Erythroblast (primary cell): Measurements from ENCODE around the gene KIRREL3.

Source experiments
- DNase-seq, 2 experiments: peaks; one replicate each; lab custom pipeline; 2025; lab: John Stamatoyannopoulos, UW
- GATA1 ChIP-seq: IDR thresholded peaks from 2 replicates; pipeline ENCODE4 v1.6.1; 2011; ENCODE audit warnings: low read depth, mild to moderate bottlenecking, control low read depth, low read length, moderate library complexity
- POLR2A ChIP-seq: IDR thresholded peaks from 2 replicates; pipeline ENCODE4 v1.6.1; 2011; ENCODE audit warnings: mild to moderate bottlenecking, low read length

KIRREL3 gene

DNA sequence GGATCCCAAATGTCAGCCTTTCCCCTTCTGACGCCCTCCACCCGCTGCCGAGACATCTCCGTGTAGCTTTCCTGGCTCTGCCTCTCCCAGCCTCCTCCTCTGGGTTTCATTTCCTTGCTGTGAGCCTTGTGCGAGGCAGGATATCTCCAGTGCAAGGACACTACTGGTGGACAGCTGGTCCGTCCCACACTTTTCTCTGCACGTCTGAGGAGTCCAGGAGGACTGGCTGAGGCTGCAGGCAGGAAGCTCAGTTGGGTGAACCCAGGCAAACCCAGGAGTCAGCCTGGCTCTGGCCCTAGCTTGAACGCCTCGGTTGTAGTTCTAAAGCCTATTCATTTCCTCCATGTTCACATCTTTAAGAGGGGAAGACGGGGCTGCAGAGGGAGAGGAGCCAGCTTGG is 499.6 kb downstream of the KIRREL3 start:
- no peak for TF ChIP-seq GATA1
- no peak for TF ChIP-seq POLR2A
- no peak for DNase-seq

DNA sequence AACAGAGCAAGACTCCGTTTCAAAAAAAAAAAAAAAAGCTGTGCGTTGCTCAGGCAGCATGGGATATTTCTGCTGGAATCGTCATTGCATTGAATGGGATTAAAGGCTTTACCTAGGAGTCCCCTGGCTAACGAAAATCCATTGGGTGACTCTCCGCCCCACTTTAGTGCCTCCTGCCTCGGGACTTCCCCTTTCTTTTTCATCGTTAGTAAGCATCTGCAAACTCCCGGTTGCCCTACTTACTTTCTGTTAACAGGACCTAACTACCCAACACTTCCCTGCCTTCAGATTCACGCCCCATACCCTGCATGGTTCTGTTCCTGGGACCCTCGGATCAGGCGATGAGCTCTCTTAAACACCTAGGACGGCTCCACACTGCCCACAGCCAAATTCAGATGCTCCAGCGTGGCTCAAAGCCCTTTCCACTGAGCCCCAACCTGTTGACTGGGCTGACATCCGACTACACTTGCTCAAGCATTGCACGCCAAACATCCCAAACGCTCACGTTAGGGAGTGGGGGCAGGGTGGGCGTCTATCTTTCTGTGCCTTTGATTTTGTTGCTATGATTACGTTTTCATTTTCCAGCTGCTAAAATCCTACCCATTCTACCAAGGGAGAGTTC is 501.3 kb downstream of the KIRREL3 start:
- no peak for DNase-seq
- TF ChIP-seq GATA1, result no peak
- no peak for TF ChIP-seq POLR2A

DNA sequence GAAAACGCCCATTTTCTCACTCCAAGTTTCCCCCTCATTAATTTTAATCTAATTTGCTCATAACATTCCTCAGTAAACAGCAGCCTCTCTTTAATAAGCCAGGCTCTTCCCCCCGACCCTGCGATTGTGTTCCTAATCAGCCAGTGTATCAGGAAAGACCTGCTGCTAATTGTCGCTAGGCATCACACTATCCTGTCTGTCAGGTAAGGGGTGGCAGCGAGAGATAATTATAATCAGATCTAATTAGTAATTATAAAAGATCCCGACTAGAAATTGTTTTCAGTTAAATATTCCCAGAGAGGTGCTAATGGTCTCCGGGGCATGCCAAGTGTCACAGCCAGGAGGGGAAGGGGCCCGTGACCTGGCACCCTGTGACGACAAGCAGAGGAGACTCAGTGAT is 502.3 kb downstream of the KIRREL3 start:
- no peak for TF ChIP-seq GATA1
- TF ChIP-seq POLR2A, result no peak
- no peak for DNase-seq

DNA sequence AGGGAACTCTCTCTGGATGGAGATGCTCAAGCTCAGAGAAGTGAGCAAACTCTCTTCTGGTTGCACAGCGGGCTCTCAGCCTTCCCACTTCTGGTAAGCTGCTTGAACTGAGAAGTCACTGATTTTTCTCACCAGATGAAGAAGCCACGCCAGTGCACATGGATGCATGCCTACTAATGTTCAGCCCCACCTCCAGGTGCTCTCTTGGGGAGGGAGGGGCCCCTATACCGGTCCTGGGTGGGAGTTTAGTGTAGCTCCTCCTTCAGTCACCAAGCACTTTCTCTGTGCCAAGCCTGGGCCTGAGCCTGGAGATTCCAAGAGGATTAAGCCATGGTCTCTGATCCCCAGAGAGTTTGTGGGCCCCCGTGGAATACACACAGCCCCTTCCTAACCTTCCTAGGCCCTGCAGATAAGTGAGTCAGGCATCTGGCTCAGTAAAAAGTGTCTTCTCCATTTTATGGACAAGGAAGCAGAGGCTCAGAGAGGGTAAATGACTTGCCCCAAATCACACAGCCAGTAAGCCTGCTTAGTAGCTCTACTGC is 502.9 kb downstream of the KIRREL3 start:
- no peak for TF ChIP-seq POLR2A
- TF ChIP-seq GATA1, result no peak
- no peak for DNase-seq

DNA sequence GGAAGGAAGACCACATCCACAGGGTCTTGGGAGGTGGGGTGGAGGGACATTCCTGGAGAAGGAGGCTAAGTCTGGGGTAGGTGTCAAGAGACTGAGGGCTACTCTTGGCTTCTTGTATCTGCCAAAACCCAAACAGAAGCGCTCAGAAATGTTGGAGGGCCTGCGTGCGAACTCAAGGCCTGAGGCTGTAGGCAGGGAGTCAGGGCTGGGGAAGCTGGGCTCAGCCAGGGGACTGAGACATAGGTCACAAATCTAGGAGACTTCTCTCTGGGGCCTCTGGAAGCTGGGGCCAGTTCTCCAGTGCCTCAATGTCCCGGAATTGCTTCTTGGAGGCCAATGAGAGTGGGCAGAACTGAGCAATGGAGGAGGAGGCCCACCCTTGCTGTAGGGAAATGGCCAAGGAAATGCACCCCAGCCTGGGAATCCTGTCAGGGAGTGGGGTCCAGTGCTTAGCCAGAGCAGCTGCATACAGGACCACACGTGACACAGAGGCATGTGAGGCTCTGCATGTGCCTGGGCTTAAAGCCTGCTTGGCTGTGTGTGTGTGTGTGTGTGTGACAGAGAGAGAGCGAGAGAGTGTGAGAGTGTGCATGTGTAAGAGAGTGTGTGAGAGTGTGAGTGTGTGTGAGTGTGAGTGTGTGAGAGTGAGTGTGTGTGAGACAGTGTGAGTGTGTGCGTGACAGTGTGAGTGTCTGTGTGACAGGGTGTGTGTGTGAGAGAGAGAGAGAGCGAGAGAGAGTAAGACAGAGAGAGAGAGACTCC is 503.8 kb downstream of the KIRREL3 start:
- no peak for DNase-seq
- no peak for TF ChIP-seq POLR2A
- TF ChIP-seq GATA1, result no peak

DNA sequence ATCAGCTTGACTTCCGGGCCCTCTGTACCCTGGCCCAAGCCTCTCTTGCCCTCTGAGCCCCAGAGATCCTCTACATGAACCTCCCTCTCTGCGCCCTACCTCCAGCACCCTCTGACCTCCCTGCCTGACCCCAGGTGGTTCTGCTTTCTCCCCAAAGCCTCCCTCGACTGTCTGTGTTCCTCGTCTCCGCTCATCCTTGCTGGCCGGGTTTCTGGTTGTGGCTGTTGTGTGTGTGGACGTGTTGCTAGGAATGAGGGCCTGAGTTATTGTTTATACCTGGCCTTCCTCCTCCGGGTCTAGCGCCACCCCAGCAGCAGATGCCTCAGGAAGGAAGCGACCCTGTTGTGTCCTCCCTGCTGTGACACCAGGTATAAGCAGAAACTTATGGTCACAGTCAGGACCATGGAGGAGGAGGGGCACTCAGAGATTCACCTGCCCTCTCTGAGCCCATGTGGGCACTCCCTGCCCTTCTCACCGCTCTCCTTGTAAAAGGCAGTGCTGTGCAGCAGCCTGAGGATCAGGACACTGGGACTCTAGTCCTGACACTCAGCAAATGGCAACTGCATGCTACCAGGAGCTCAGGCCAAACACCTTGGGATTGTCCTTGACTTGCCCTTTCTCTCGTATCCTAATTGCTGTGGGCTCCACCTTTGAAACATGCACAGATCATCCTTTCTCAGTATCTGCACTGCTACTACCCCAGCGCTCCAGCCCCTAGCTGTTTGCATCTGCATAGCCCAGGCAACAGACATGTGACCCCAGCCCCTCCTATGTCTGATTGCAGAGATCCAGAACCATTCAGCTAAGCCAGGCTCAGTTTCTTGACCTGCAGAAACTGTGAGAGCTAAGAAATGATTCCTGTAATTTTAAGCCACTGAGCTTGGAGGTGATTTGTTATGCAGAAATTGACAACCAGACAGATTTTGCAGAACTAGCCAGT is 505.0 kb downstream of the KIRREL3 start:
- no peak for TF ChIP-seq GATA1
- no peak for TF ChIP-seq POLR2A
- no peak for DNase-seq

DNA sequence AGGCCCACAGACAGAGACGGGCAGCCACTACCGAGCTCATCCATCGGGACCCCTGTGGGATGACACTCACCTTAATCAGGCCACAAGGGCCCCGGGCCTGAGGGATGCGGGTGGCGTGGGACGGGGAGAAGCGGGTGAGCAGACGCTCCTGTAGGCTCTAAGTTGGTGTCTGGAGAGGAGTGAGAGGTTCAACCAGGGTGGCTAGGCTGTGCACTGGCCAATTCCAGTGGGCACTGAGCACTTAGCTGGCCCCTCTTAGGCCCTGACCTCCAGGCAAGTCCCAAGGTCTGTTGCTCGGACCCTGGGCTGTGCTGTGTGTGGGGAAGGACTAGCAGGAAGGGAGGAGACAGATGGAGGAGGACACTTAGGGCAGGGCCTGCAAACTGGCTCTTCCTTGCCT is 505.7 kb downstream of the KIRREL3 start:
- DNase-seq, result no peak
- no peak for TF ChIP-seq GATA1
- TF ChIP-seq POLR2A, result no peak

DNA sequence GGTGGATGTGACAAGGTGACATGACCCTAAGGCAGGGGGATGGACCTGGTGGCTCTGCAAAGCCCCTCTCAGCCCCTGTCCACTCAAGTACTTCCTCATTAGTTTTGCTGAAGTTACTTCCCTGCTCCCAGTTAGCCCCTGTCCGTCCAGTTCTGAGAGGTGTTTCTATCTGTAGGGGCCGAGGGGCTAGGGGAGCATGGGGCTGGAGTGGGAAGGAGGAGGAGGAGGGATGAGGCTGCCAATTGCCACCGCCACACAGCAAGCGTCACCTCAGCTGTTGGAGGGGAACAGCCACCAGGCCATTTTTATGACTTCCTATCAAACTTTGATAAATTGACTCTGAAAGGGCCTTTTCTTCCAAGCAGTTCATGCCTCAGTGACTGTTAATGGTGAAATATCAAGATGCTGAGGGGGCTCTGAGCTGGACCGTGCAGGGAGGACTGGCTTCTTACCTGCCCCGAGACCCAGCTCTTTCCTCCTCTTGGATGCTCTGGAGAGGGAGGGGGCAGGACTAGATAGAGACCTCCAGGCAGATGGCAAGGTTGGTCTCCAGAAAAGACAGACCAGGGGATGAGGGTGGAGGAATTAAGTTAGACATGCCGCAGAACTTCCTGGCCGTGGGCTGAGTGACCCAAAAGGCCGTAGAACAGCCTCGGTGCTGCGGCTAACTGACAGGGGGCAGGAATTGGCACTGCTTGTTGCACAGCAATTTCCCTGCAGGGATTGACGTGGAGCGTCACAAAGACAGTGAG is 508.1 kb downstream of the KIRREL3 start:
- no peak for DNase-seq
- TF ChIP-seq GATA1, result no peak
- TF ChIP-seq POLR2A, result no peak

DNA sequence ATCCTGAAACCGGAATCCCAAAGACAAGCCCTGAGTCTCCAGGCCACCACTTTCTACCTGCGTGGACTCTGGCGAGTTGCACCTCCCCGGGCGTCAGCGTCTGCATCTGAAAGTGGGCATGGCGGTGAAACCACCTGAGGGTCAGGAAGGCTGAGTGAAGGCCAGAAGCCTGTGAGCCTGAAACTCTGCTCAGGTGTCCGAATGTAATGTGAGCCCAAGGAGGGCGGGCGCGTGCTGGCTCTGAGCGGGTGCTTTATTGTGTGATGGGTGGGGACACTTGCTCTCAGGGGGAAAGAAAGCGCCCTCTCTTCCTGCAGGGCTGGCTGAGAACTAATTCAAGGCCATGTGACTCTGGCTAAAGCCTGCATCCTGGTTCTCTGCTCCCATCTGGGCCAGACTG is 509.5 kb downstream of the KIRREL3 start:
- DNase-seq, result no peak
- no peak for TF ChIP-seq GATA1

DNA sequence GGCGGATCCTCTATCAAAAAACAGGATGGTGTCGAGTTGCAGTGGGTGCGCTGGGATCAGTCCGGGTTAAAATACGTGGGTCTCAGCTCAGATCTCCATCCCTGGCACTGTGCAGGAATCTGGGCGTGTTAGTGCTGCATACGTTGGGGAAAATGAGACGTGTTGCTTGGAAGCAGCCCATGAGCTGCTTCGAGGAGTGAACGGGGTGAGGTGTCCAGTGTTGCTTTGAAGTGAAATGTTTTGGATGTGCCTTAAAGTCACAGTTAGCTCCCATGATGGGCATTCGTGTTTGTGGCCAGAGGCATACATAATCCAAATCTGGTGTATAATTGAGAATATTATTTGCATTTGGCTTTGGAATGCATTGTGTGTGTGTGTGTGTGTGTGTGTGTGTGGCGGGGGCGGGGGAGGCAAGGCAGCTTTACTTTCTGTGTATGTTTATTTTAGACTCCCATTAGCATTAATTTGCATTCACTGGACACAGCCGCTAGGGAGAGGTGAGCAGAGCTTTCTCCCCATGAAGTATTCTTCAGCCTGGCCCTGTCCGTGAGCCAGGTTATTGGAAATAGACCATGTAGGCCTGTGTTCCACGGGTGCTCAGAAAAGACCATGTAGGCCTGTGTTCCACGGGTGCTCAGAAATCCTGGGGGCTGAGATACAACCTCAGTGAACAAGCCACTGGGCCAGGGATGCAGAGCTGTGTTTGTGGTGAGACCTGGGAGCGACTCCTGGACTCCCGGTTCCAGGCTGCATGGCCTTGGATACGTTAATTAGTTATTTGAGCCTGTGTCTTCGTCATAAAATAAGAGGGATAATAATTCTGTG is 510.5 kb downstream of the KIRREL3 start:
- TF ChIP-seq GATA1 (no peak), POLR2A (no peak)
- no peak for DNase-seq

DNA sequence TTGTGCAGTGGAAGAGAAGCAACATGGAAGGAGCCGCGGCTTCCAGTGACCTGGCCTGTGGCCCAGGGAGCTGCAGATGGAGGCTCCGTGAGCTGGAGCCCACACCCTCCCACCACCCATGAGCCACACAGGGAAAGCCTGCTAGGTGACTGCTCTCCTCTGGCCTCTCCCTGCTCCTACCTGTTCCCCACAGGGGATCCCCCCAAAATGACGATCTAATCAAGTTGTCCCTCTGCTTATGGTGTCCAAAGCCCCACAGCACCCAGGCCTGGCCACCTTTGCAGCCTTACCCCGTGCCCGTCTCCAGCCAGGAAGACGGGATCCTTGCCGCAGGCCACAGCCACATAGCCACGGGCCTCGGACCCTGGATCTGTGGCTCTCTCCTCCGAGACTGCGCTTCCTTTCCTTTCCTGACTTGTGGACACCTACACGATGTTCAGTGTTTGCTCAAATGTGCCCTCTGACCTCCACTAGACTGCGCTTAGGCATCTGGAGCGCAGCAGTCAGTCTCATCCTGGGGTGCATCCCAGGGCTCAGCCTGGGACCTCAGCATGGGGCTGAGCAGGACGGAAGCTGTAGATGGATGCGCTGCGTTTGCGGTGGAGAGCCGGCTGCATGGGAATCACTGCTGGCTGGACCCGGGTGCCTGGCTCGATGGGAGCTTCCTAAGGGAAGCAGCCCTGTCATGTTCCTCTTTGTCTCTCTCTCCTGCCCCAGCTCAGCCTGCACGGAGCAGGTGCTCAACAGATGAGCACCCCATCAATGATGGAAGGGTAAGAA is 511.8 kb downstream of the KIRREL3 start:
- TF ChIP-seq POLR2A (no peak), GATA1 (no peak)
- DNase-seq, result no peak
